Stimulated activated naive CD8-positive, alpha-beta T cell treated with anti-CD3 and anti-CD28 coated beads, Interleukin-15, Interleukin-2, amounts not matched to agents 100 ng/mL and 50 ng/mL, for 24 hours (primary cell): ENCODE data around the gene PDE2A.

Experiments
- H3K27ac Mint-ChIP-seq: one replicate; pipeline ENCODE4 v1.8.0; 2021; ENCODE audit warnings: mild to moderate bottlenecking, mixed read lengths
- H3K27me3 Mint-ChIP-seq: one replicate; pipeline ENCODE4 v1.8.0; 2021; ENCODE audit warnings: mixed read lengths
- H3K36me3 Mint-ChIP-seq: one replicate; pipeline ENCODE4 v1.8.0; 2021; ENCODE audit warnings: low read depth, mixed read lengths
- H3K4me1 Mint-ChIP-seq: one replicate; pipeline ENCODE4 v1.8.0; 2021; ENCODE audit warnings: low read depth, mixed read lengths
- H3K4me3 Mint-ChIP-seq: one replicate; pipeline ENCODE4 v1.8.0; 2021; ENCODE audit warnings: mild to moderate bottlenecking, mixed read lengths
- H3K9me3 Mint-ChIP-seq: one replicate; pipeline ENCODE4 v1.8.0; 2021; ENCODE audit warnings: mixed read lengths

The PDE2A gene

GRCh38 chr11:72614381-72614780, 59.8 kb downstream of the PDE2A start:
- Mint-ChIP-seq H3K36me3 (no peaks in the 10 kb centered on the region), H3K4me1 (peaks cover 6% of the 10 kb centered on the region), H3K27ac (no peak overlapping the region), H3K27me3 (peaks cover 35% of the 10 kb centered on the region), H3K4me3 (no peak overlapping the region), H3K9me3 (no peaks in the 10 kb centered on the region)

GRCh38 chr11:72613977-72614376, 60.2 kb downstream of the PDE2A start:
- Mint-ChIP-seq H3K4me3 (no peak overlapping the region), H3K27me3 (peaks cover 39% of the 10 kb centered on the region), H3K27ac (no peak overlapping the region), H3K4me1 (peaks cover 6% of the 10 kb centered on the region), H3K9me3 (no peaks in the 10 kb centered on the region), H3K36me3 (no peaks in the 10 kb centered on the region)

GRCh38 chr11:72613450-72613849, 60.8 kb downstream of the PDE2A start:
- H3K36me3 Mint-ChIP-seq: no peaks in the 10 kb centered on the region
- peaks cover 39% of the 10 kb centered on the region for H3K27me3 Mint-ChIP-seq
- no peak overlapping the region for H3K27ac Mint-ChIP-seq
- no peak overlapping the region for H3K4me3 Mint-ChIP-seq
- peaks cover 6% of the 10 kb centered on the region for H3K4me1 Mint-ChIP-seq
- H3K9me3 Mint-ChIP-seq: no peaks in the 10 kb centered on the region

GRCh38 chr11:72609476-72609875, 64.7 kb downstream of the PDE2A start:
- Mint-ChIP-seq H3K36me3 (no peaks in the 10 kb centered on the region), H3K27me3 (peaks cover 42% of the 10 kb centered on the region), H3K9me3 (no peaks in the 10 kb centered on the region), H3K4me3 (no peak overlapping the region), H3K27ac (no peak overlapping the region), H3K4me1 (peaks cover 6% of the 10 kb centered on the region)

GRCh38 chr11:72609045-72609444, 65.2 kb downstream of the PDE2A start:
- no peak overlapping the region for H3K27ac Mint-ChIP-seq
- no peak overlapping the region for H3K4me3 Mint-ChIP-seq
- H3K4me1 Mint-ChIP-seq: peaks cover 4% of the 10 kb centered on the region
- no peaks in the 10 kb centered on the region for H3K36me3 Mint-ChIP-seq
- no peaks in the 10 kb centered on the region for H3K9me3 Mint-ChIP-seq
- peaks cover 44% of the 10 kb centered on the region for H3K27me3 Mint-ChIP-seq

GRCh38 chr11:72607496-72607895, 66.7 kb downstream of the PDE2A start:
- H3K4me1 Mint-ChIP-seq: no peaks in the 10 kb centered on the region
- peaks cover 34% of the 10 kb centered on the region for H3K27me3 Mint-ChIP-seq
- H3K9me3 Mint-ChIP-seq: no peaks in the 10 kb centered on the region
- no peak overlapping the region for H3K27ac Mint-ChIP-seq
- no peaks in the 10 kb centered on the region for H3K36me3 Mint-ChIP-seq
- no peak overlapping the region for H3K4me3 Mint-ChIP-seq

GRCh38 chr11:72606748-72607468, 67.3 kb downstream of the PDE2A start:
- Mint-ChIP-seq H3K36me3 (no peaks in the 10 kb centered on the region), H3K9me3 (no peaks in the 10 kb centered on the region), H3K4me1 (no peaks in the 10 kb centered on the region), H3K27me3 (peaks cover 28% of the 10 kb centered on the region), H3K27ac (no peak overlapping the region), H3K4me3 (no peak overlapping the region)

GRCh38 chr11:72605973-72606747, 68.1 kb downstream of the PDE2A start:
- H3K27me3 Mint-ChIP-seq: peaks cover 25% of the 10 kb centered on the region
- H3K27ac Mint-ChIP-seq: no peak overlapping the region
- no peaks in the 10 kb centered on the region for H3K4me1 Mint-ChIP-seq
- H3K36me3 Mint-ChIP-seq: no peaks in the 10 kb centered on the region
- no peak overlapping the region for H3K4me3 Mint-ChIP-seq
- H3K9me3 Mint-ChIP-seq: no peaks in the 10 kb centered on the region

- H3K4me3 Mint-ChIP-seq: no peak overlapping the region
- no peaks in the 10 kb centered on the region for H3K36me3 Mint-ChIP-seq
- no peak overlapping the region for H3K27ac Mint-ChIP-seq
- H3K4me1 Mint-ChIP-seq: no peaks in the 10 kb centered on the region
- H3K27me3 Mint-ChIP-seq: peaks cover 15% of the 10 kb centered on the region
- H3K9me3 Mint-ChIP-seq: no peaks in the 10 kb centered on the region
Measured at GRCh38 chr11:72604256-72604655, 70.0 kb downstream of the PDE2A start.

- Mint-ChIP-seq H3K36me3 (no peaks in the 10 kb centered on the region), H3K4me3 (no peak overlapping the region), H3K9me3 (no peaks in the 10 kb centered on the region), H3K27me3 (peaks cover 8% of the 10 kb centered on the region), H3K27ac (no peak overlapping the region), H3K4me1 (no peaks in the 10 kb centered on the region)
Measured at GRCh38 chr11:72602250-72602904, 71.8 kb downstream of the PDE2A start.

- no peaks in the 10 kb centered on the region for H3K36me3 Mint-ChIP-seq
- H3K27me3 Mint-ChIP-seq: peaks cover 5% of the 10 kb centered on the region
- no peaks in the 10 kb centered on the region for H3K4me1 Mint-ChIP-seq
- no peak overlapping the region for H3K4me3 Mint-ChIP-seq
- H3K27ac Mint-ChIP-seq: no peak overlapping the region
- H3K9me3 Mint-ChIP-seq: no peaks in the 10 kb centered on the region
Measured at GRCh38 chr11:72600557-72600956, 73.7 kb downstream of the PDE2A start.

- Mint-ChIP-seq H3K4me3 (no peak overlapping the region), H3K27ac (no peak overlapping the region), H3K27me3 (peaks cover 5% of the 10 kb centered on the region), H3K36me3 (no peaks in the 10 kb centered on the region), H3K4me1 (no peaks in the 10 kb centered on the region), H3K9me3 (no peaks in the 10 kb centered on the region)
Measured at GRCh38 chr11:72599325-72600117, 74.7 kb downstream of the PDE2A start.

- H3K4me1 Mint-ChIP-seq: no peaks in the 10 kb centered on the region
- no peaks in the 10 kb centered on the region for H3K9me3 Mint-ChIP-seq
- no peak overlapping the region for H3K4me3 Mint-ChIP-seq
- no peaks in the 10 kb centered on the region for H3K36me3 Mint-ChIP-seq
- H3K27ac Mint-ChIP-seq: no peak overlapping the region
- no peaks in the 10 kb centered on the region for H3K27me3 Mint-ChIP-seq
Measured at GRCh38 chr11:72598906-72599305, 75.3 kb downstream of the PDE2A start.

GRCh38 chr11:72598466-72598865, 75.8 kb downstream of the PDE2A start:
- no peaks in the 10 kb centered on the region for H3K36me3 Mint-ChIP-seq
- H3K9me3 Mint-ChIP-seq: no peaks in the 10 kb centered on the region
- no peaks in the 10 kb centered on the region for H3K27me3 Mint-ChIP-seq
- H3K27ac Mint-ChIP-seq: no peak overlapping the region
- no peaks in the 10 kb centered on the region for H3K4me1 Mint-ChIP-seq
- H3K4me3 Mint-ChIP-seq: no peak overlapping the region

- no peaks in the 10 kb centered on the region for H3K36me3 Mint-ChIP-seq
Measured at GRCh38 chr11:72597721-72598120, 76.5 kb downstream of the PDE2A start.

More at GRCh38 chr11:72597721-72598120, 76.5 kb downstream of the PDE2A start:
- no peak overlapping the region for H3K27ac Mint-ChIP-seq
- H3K4me3 Mint-ChIP-seq: no peak overlapping the region
- H3K9me3 Mint-ChIP-seq: no peaks in the 10 kb centered on the region
- peaks cover 5% of the 10 kb centered on the region for H3K27me3 Mint-ChIP-seq
- H3K4me1 Mint-ChIP-seq: no peaks in the 10 kb centered on the region
